ENCODE data around the gene TRIM31. TPM values are rescaled to one million over a fixed set of nuclear protein-coding genes. Genes with fewer than 3 reads are reported as not detected.

The TRIM31 gene
- total RNA-seq, 1 donor from 2014 or later = not detected

GRCh38 chr6:30066577-30067459, 46.1 kb downstream of the TRIM31 start, which contains the start of gene PPP1R11:
PPP1R11 (plus strand) TSS chr6:30067198; CDS start chr6:30067411, 213 bp downstream.
- peak; percentile 99 for DNase-seq (ENCODE audit: low spot score)

GRCh38 chr6:30066082-30066481, 46.8 kb downstream of the TRIM31 start:
- no peak for DNase-seq (ENCODE audit: low spot score)
- intact Hi-C loops (cut with DNase I) = loop anchor here (2.0 kb wide), 1 partner anchor 37 kb away; no protein-coding TSS in a partner anchor

More at GRCh38 chr6:30066577-30067459, 46.1 kb downstream of the TRIM31 start, which contains the start of gene PPP1R11:
- intact Hi-C loops (cut with DNase I) = loop anchor here (2.0 kb wide), 1 partner anchor 36 kb away; no protein-coding TSS in a partner anchor

- intact Hi-C loops (cut with DNase I) = no loop called here
- no peak for DNase-seq (ENCODE audit: low spot score)
Measured at GRCh38 chr6:30063315-30063714, 49.6 kb downstream of the TRIM31 start.

- intact Hi-C loops (cut with DNase I) = no loop called here
- no peak for DNase-seq (ENCODE audit: low spot score)
Measured at GRCh38 chr6:30062471-30063178, 50.3 kb downstream of the TRIM31 start.

GRCh38 chr6:30061858-30062458, 50.9 kb downstream of the TRIM31 start:
- intact Hi-C loops (cut with DNase I) = no loop called here
- no peak for DNase-seq (ENCODE audit: low spot score)

GRCh38 chr6:30061092-30061857, 51.6 kb downstream of the TRIM31 start, which contains the start of gene POLR1H:
POLR1H (plus strand) TSS chr6:30061265; CDS start chr6:30061525, 260 bp downstream.
- intact Hi-C loops (cut with DNase I) = no loop called here

GRCh38 chr6:30060606-30061091, 52.2 kb downstream of the TRIM31 start:
- DNase-seq (ENCODE audit: low spot score) = no peak
- intact Hi-C loops (cut with DNase I) = no loop called here

More at GRCh38 chr6:30061092-30061857, 51.6 kb downstream of the TRIM31 start, which contains the start of gene POLR1H:
- peak; percentile 97 for DNase-seq (ENCODE audit: low spot score)

GRCh38 chr6:30055513-30055912, 57.4 kb downstream of the TRIM31 start:
- intact Hi-C loops (cut with DNase I) = no loop called here
- DNase-seq (ENCODE audit: low spot score) = no peak

GRCh38 chr6:30053682-30054081, 59.2 kb downstream of the TRIM31 start:
- intact Hi-C loops (cut with DNase I) = no loop called here
- no peak for DNase-seq (ENCODE audit: low spot score)

Other genes starting within 250 kb of the TRIM31 start
- gene HLA-A, start 170.6 kb downstream of the TRIM31 start, total RNA-seq = 268 TPM
- gene POLR1H, start 51.8 kb downstream of the TRIM31 start, total RNA-seq = 15.5 TPM
- gene PPP1R11, start 45.9 kb downstream of the TRIM31 start, total RNA-seq = 41.4 TPM
- gene RNF39, start 37.3 kb downstream of the TRIM31 start, total RNA-seq = not detected
- gene TRIM40, start 23.1 kb upstream of the TRIM31 start, total RNA-seq = not detected
- gene TRIM10, start 48.1 kb upstream of the TRIM31 start, total RNA-seq = 0.08 TPM
- gene TRIM15, start 50.5 kb upstream of the TRIM31 start, total RNA-seq = not detected
- gene TRIM26, start 100.3 kb upstream of the TRIM31 start, total RNA-seq = 24.2 TPM
- gene TRIM39, start 213.8 kb upstream of the TRIM31 start, total RNA-seq = 10.3 TPM
- 22.1 TPM for gene RPP21, start 232.1 kb upstream of the TRIM31 start, total RNA-seq

Measured in cardiac septum (tissue), 1 donor.